Adrenal gland (tissue), 12 donors: Measurements from ENCODE around the gene LMAN2. TPM values are rescaled to one million over a fixed set of nuclear protein-coding genes. Genes with fewer than 3 reads are reported as not detected.

Source experiments
- DNase-seq, 7 donors: peaks; one replicate each; pipeline ENCODE4 v3.0.0-alpha.2; 2019 to 2020
- H3K27ac ChIP-seq, 5 donors: fragments of 200-600 bp; sonication (generic) in 4 of 5; 1 replicate in 3 of 5; 2 replicates in 2 of 5; pipeline versions ENCODE4 v1.5.1 to v1.8.0; 2016 to 2020; ENCODE audit warnings: mild to moderate bottlenecking in 1 of 5
- H3K27me3 ChIP-seq: fragments of 200-600 bp; 2 replicates; pipeline ENCODE4 v1.8.0; 2021
- H3K36me3 ChIP-seq, 2 donors: fragments of 200-600 bp; replicated peaks in 1 of 2; 1 replicate in 1 of 2; 2 replicates in 1 of 2; pipeline versions ENCODE4 v1.5.1 to v1.8.0; 2018 to 2022
- H3K4me1 ChIP-seq, 2 donors: fragments of 200-600 bp; replicated peaks in 1 of 2; 1 replicate in 1 of 2; 2 replicates in 1 of 2; pipeline versions ENCODE4 v1.5.1 to v1.8.0; 2018 to 2021
- H3K4me3 ChIP-seq, 4 donors: fragments of 200-600 bp; sonication (generic) in 3 of 4; one replicate each; pipeline ENCODE4 v1.5.1; 2016 to 2018
- H3K9me3 ChIP-seq, 3 donors: fragments of 200-600 bp; sonication (generic) in 1 of 3; replicated peaks in 1 of 3; 1 replicate in 2 of 3; 2 replicates in 1 of 3; pipeline versions ENCODE4 v1.5.1 to v1.8.0; 2016 to 2021
- POLR2A ChIP-seq, 2 donors: fragments of 450-650 bp; IDR thresholded peaks; one replicate each; pipeline ENCODE4 v1.6.1; 2017; ENCODE audit warnings: antibody characterized with exemption in 2 of 2, mild to moderate bottlenecking in 2 of 2, moderate library complexity in 1 of 2
- WGBS, 4 donors: extraction: QIAGEN DNeasy Blood & Tissue Kit in 2 of 4; methylation state at CpG; one replicate each; pipeline versions ENCODE4 v1.1.5 to v1.1.7; 2013 to 2017; 5-methylcytosine and 5-hydroxymethylcytosine counted together
- intact Hi-C, 2 donors: fragments of 100-400 bp; cut with DNase I; formaldehyde crosslinking; loops; one replicate each; pipeline versions ENCODE4 v1.14.1 to v1.15.0; 2022 to 2023
- polyA plus RNA-seq, 3 donors: library from polyadenylated mRNA; stranded (reverse); fragments of 200-250 nt in 2 of 3; fragments of 350-450 nt in 1 of 3; fragmentation: Illumina TruSeq in 1 of 3; extraction: RNeasy Lipid Tissue Mini Kit (QIAGEN cat#74804) in 1 of 3; gene quantifications; one replicate each; pipeline ENCODE4 v1.2.3, GENCODE V29; 2013 to 2014
- total RNA-seq, 9 donors: library from RNA; depleted of rRNA in 4 of 9; stranded (reverse); fragments of >200 nt in 4 of 9; fragments of 120-200 nt in 1 of 9; fragmentation: NEBNext Ultra II Directional in 1 of 9; extraction: Animal tissue kit (Norgen Biotek cat#: 25700) in 1 of 9; gene quantifications; one replicate each; pipeline versions ENCODE4 v1.1.0 to v1.2.4, GENCODE V29; 2013 to 2023
- TF ChIP-seq, protein P1 (sequence below), 6 experiments: fragments of 450-650 bp in 4 of 6; fragments of 200-600 bp in 2 of 6; sonication (generic) in 1 of 6; IDR thresholded peaks; 1 replicate in 5 of 6; 2 replicates in 1 of 6; pipeline versions ENCODE4 v1.5.1 to v1.8.0; 2016 to 2021; ENCODE audit warnings: antibody characterized with exemption in 6 of 6, mild to moderate bottlenecking in 2 of 6, moderate library complexity in 1 of 6
- donor health status: healthy with polysubstance abuse.
- donor health status: Bipolar disorder and iron deficiency.
- donor health status: DM: yes; HTN: yes; CAD: no.
- donor health status: DM: no; HTN: no; CAD: no.
- donor health status: DM: no; HTN: no; CAD: no.
- donor health status: DM: yes; HTN: yes; CAD: no.

The LMAN2 gene
- total and polyA plus RNA-seq, 12 donors = 85.7 to 398 (median 150) TPM

- H3K27ac ChIP-seq = no peak overlapping the region
- H3K9me3 ChIP-seq = no peaks in the 10 kb centered on the region
- H3K4me1 ChIP-seq = peaks cover 12 to 17% of the 10 kb centered on the region in 2 donors
- 63 to 85% (median 74%) methylated on average over 3 of the region's 3 CpGs for WGBS, 4 donors
- H3K36me3 ChIP-seq = no peaks in the 10 kb centered on the region
- H3K27me3 ChIP-seq = no peaks in the 10 kb centered on the region
- no peak overlapping the region for H3K4me3 ChIP-seq
- TF ChIP-seq, protein P1, sequence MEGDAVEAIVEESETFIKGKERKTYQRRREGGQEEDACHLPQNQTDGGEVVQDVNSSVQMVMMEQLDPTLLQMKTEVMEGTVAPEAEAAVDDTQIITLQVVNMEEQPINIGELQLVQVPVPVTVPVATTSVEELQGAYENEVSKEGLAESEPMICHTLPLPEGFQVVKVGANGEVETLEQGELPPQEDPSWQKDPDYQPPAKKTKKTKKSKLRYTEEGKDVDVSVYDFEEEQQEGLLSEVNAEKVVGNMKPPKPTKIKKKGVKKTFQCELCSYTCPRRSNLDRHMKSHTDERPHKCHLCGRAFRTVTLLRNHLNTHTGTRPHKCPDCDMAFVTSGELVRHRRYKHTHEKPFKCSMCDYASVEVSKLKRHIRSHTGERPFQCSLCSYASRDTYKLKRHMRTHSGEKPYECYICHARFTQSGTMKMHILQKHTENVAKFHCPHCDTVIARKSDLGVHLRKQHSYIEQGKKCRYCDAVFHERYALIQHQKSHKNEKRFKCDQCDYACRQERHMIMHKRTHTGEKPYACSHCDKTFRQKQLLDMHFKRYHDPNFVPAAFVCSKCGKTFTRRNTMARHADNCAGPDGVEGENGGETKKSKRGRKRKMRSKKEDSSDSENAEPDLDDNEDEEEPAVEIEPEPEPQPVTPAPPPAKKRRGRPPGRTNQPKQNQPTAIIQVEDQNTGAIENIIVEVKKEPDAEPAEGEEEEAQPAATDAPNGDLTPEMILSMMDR (IDR thresholded peaks at IDR 0.05) = no peak
- TF ChIP-seq POLR2A (IDR thresholded peaks at IDR 0.05) = no peak
- DNase-seq = no peak
- intact Hi-C loops = no loop called here
Measured at GRCh38 chr5:177354711-177355110, 3.2 kb upstream of the LMAN2 start.

DNA sequence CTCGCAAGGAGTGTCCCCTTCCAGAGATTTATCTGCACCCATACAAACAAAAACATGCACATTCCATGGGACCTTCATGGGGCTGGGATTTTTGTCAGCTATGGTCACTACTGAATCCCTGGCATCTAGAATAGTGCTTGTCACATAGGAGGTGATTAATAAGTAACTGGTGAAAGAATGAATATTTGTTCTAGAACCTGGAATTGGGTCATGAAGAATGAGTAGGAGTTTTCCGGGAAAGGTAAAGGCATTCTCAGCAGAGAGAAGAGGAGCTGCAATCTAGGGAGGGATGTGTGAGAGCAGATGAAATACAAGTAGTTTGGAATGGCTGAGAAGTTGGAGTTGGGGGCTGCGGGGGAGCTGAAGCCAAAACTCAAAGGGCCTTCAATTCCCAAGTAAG is 2.8 kb upstream of the LMAN2 start:
- Histone ChIP-seq H3K4me1 (peaks cover 17% of the 10 kb centered on the region in 2 donors), H3K27ac (no peak overlapping the region), H3K4me3 (no peak overlapping the region), H3K36me3 (no peaks in the 10 kb centered on the region), H3K9me3 (no peaks in the 10 kb centered on the region), H3K27me3 (no peaks in the 10 kb centered on the region)
- no peak for DNase-seq
- TF ChIP-seq POLR2A (IDR thresholded peaks at IDR 0.05) = no peak
- TF ChIP-seq, protein P1 (IDR thresholded peaks at IDR 0.05) = no peak
- 85 to 94% (median 90%) methylated on average over 3 of the region's 3 CpGs for WGBS, 4 donors
- intact Hi-C loops = no loop called here

- Histone ChIP-seq H3K9me3 (no peaks in the 10 kb centered on the region), H3K27me3 (no peaks in the 10 kb centered on the region), H3K27ac (no peak overlapping the region), H3K4me1 (peaks cover 17 to 21% of the 10 kb centered on the region in 2 donors), H3K36me3 (peaks cover 0 to 3% of the 10 kb centered on the region in 2 donors), H3K4me3 (no peak overlapping the region)
- 60 to 70% (median 64%) methylated on average over 5 of the region's 5 CpGs for WGBS, 4 donors
- DNase-seq = no peak
- TF ChIP-seq, protein P1 (IDR thresholded peaks at IDR 0.05) = no peak
- TF ChIP-seq POLR2A (IDR thresholded peaks at IDR 0.05) = no peak
- intact Hi-C loops = no loop called here
Measured at GRCh38 chr5:177353093-177353492, 1.6 kb upstream of the LMAN2 start.

DNA sequence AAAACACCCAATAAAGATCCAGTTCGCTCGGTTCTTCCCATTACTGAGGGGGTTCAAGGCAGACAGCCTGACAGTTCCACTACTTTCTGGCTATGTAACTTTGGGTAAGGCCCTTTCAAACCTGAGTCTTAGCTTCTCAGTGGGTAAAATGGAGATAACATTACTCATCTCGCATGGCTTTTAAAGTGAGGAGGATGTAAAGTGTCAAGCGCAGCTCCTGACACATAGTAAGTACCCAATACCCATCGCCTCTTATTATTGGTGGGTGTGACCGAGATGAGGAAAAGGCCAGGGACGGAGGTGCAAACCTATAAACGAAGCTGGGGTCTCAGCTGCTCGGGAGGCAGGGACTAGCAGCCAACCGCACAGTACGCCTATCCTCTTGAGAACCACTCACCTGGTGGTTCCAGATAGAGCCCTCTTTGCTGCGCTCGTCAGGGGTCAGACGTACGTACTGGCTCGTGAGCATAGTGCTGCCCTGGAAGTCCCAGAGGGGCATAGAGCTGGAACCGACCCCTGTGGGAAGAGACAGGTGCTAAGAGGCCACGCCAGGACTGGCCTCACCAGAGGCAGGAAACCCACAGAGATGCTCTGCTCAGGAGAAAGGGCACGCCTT is 584 bp downstream of the LMAN2 start:
- H3K4me3 ChIP-seq = peak overlapping the region; percentile 50 to 99 (median 83)
- H3K27ac ChIP-seq = peak overlapping the region in 4 of 5 donors; percentile 80 to 94 (median 88)
- intact Hi-C loops = no loop called here
- no peak for TF ChIP-seq POLR2A (IDR thresholded peaks at IDR 0.05)
- TF ChIP-seq, protein P1 (IDR thresholded peaks at IDR 0.05) = no peak
- H3K4me1 ChIP-seq = peaks cover 17 to 39% of the 10 kb centered on the region in 2 donors
- WGBS, 4 donors = 10 to 13% (median 12%) methylated on average over 11 to 19 of the region's 19 CpGs
- H3K36me3 ChIP-seq = peaks cover 0 to 10% of the 10 kb centered on the region in 2 donors
- no peak for DNase-seq
- H3K9me3 ChIP-seq = no peaks in the 10 kb centered on the region
- H3K27me3 ChIP-seq = no peaks in the 10 kb centered on the region
